NCI-H2029 treated with DMSO at 0.1 percent for 48 hours (cell line): Measurements from ENCODE around the gene PLA2G4F.

Experiments
- DNase-seq: peaks from one replicate; lab custom pipeline; 2025; lab: John Stamatoyannopoulos, UW

Gene PLA2G4F

DNA sequence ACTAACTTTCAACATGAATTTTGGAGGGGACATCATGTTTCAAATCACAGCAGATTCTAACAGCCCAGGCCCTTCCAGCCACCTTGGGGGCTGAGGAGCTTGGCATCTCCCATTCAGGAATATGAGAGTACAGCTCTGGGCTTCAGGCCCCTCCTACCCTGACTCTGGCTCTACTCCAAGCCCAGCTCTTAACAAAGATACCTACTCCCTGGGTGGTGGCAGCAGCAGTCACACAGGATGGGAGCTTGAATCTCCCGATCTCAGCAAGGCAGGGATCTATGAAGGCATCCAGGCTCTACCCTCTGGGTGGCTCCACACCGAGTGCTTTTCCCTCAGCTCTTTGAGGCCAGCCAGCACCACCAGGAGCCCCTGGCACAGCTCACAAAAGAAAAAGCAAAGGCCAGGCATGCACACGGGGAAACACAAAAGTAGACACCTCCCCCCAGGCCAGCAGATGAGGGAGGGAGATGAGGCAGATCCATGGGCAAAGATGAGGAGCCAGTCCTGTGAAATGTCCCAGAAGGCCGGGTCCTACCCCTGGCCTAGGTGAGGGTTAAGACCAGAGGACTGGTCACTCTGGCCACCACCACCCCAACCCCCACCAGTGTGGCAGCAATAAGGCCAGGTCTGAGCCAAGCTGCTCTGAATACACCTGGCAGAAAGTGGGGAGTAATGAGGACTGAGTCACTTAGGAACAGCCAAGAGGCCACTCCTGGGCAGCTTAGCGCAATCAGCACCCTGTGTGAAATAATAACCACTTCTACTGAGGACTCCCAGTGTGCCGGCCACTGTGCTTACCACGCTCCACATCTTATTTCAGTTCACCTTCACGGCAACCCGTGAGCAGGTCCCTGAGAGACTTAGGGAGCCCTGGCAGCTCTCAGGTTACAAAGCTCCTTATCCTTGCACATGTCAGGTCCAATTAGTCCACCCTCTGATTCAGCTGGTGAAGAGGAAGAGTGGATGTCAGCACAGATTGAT is 24.3 kb downstream of the PLA2G4F start:
- DNase-seq = no peak

DNA sequence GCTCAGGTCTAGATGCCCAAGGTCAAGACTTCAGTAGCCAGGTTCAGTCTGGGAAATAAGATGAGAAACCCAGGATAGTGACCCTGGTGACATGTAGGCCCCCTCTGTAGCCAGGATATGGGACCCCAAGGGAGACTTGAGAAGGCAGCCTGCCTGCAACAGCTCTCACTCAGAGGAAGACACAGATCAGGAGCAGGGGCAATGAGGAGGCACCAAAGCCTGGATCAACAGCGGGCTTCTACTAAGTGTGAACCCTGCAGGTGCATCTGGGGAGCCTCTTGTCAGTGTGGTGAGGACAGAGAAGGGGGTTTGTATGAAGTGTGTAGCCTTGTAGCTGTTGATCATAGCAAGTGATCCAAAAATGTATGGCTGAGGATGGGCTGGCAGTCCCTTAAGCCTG is 25.4 kb downstream of the PLA2G4F start:
- DNase-seq = no peak

- no peak for DNase-seq
Observed at GRCh38 chr15:42130246-42130986, 26.0 kb downstream of the PLA2G4F start.

GRCh38 chr15:42129364-42129763 is 27.1 kb downstream of the PLA2G4F start:
- no peak for DNase-seq

DNA sequence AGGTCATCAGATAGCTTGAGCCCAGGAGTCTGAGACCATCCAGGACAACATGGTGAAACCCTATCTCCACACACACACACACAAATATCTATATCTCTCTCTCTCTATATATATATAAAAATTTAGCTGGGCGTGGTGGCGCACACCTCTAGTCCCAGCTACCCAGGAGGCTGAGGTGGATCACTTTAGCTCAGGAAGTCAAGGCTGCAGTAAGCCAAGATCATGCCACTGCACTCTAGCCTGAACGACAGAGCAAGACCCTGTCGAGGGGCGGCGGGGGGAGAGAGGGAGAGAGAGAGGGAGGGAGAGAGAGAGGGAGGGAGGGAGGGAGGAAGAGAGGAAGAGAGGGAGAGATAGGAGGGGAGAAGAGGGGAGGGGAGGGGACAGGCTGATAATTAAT is 28.0 kb downstream of the PLA2G4F start:
- no peak for DNase-seq

GRCh38 chr15:42123546-42123945 is 32.9 kb downstream of the PLA2G4F start:
- DNase-seq = no peak

DNA sequence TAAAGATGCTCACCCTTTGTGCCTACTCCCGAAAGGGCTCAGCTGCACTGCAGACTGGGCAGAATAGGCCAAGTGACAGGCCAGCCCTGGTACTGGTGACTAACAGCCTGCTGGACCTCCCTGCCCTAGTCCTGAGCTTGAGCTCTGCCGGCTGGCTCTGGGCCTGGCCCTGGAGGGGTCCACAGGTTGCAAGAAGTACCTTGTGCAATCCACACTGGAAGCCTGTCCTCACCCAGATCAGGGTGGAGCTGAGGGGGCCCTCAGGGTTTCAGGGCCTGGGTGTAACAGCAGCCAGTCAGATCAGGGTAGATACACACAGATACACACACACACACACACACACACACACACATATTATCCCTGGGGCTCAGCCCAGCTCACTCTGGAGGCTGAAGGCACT is 34.8 kb downstream of the PLA2G4F start:
- no peak for DNase-seq

- no peak for DNase-seq
Observed at GRCh38 chr15:42121021-42121420, 35.4 kb downstream of the PLA2G4F start.

DNA sequence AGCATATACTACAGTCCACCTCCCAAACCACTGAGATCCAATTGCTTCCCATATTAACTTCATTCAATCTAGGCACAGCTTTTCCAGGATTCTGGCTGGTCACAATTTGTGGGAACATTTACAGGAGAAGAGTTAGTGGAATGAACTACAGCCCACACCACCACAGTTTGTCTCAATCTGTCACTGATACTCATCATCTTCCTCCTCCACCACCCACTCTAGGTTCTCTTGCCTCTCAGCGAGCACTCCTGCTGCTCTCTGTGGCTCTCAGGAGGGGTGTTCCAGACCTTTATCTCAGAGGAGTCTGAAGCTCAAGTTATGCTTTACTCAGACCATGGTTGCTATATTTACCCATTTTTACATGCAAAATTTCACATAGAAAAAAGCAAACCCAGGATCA is 36.2 kb downstream of the PLA2G4F start:
- DNase-seq = no peak

DNA sequence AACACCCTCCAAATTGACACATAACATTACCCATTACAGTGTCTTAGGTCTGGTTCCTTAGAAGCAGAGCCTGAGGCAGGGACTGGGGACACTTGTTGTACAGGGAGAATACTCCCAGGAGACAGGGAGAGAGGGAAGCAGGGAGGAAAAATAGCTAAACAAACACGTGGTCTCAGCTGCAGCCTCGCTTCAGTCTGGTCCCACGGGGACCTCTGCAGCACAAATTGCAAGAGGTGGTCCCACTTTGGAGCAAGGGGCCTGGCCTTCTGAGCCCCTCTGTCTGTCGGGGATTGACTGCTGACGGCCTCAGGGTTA is 37.0 kb downstream of the PLA2G4F start:
- DNase-seq = no peak

DNA sequence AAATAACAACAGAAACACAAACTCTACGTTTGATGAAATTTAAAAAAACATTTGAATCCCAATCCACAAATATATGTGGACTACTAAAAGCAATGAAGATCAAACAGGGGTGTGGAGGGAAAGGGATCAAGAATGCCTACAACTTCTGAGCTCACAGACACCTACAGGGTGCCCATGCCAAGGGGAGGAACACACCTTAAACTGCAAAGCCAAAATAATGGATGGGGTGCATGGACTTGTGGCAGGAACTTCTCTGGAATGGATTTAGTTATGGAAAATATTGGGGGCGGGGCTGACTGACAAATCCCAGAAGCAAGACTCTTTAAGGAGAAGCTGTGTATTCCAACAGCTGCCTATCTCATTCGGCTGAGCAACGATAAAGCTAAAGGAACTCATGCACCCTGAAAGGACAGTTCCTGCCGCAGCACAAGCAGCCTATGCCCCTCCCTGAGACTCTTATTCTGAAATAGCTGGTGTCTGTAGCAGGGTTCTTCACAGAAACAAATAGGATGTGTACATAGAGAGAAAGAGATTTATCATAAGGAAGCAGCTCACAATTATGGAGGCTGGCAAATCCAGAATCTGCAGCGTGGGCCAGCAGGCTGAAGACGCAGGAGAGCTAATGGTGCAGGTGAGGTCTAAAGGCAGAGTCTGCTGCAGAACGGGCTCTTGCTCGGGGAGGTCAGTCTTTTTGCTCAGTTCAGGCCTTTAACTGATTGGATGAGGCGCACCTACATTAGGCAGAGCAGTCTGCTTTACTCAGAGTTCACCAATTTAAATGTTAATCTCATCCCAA is 37.6 kb downstream of the PLA2G4F start:
- peak; percentile 31 for DNase-seq

DNA sequence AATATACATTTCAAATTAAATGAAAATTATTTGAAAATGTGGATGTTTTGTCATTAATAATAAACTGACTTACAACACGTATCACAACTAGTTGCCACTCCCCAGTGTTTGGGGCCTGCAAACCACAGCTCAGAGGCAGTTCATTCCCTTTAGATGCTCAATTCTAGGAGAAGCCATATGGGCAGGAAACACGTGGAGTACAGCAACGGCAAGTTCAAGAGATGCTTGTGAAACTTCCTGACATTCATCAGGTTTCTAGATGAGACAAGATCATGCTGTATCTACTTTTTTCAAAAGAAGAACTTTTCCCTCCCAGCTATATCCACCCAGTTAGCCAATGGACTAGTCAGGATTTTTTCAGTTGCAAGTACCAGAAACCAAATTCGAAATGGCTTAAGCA is 44.5 kb downstream of the PLA2G4F start:
- DNase-seq = no peak

- DNase-seq = peak; percentile 16
Observed at GRCh38 chr15:42110367-42110766, 46.1 kb downstream of the PLA2G4F start.

GRCh38 chr15:42108806-42109205 is 47.6 kb downstream of the PLA2G4F start:
- DNase-seq = no peak

DNA sequence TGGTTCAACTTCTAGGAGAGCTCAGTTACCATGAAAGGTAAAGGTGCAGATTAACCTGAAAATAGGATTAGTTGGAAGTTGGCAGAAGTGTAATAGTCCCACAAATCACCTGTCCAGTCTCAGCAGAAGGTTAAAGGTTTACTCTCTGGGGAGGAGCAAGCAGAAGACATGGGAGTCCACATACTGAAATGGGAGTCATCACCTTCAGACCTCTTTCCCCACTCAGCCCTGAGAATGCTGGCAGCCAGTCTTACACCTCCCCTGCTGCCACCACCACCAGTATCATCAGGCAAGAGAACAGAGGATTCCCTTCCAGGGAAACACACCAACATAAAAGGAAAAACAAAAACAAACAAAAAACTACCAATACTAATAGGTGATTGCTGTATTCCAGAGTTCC is 48.2 kb downstream of the PLA2G4F start:
- no peak for DNase-seq

DNA sequence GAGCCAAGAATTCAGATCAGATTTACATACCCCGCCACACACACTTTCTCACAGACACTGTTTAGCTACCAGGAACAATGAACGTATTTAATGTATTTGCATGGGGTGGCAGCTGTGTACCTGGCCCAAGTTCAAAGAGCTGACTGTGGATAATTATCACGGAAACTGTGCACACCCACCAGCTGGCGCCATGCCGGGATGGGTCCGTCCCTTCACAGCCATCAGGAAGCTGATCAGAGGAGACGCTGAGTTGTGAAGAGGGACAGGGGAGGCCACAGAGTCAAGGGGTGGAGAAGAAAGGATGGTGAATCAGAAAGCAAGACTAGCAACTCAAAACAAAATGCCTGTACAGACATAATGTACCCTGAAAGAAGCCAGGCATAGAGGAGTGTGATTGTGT is 49.0 kb downstream of the PLA2G4F start:
- peak; percentile 40 for DNase-seq

DNA sequence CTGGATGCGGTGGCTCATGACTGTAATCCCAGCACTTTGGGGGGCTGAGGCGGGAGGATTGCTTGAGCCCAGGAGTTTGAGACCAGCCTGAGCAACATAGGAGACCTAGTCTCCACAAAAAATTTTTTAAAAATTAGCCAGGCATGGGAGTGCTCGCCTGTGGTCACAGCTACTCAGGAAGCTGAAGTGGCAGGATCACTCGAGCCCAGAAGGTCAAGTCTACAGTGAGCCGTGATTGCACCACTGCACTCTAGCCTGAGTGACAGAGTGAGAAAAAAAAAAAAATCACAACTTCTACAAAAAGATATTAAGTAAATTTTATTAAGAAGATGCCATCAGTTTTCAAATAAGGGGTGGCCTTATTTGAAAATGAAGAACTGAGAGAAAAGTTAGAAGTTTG is 50.1 kb downstream of the PLA2G4F start:
- no peak for DNase-seq

GRCh38 chr15:42104095-42104891 is 52.1 kb downstream of the PLA2G4F start:
- no peak for DNase-seq

- DNase-seq = no peak
Observed at GRCh38 chr15:42102646-42103235, 53.7 kb downstream of the PLA2G4F start.

- no peak for DNase-seq
Observed at GRCh38 chr15:42101861-42102260, 54.6 kb downstream of the PLA2G4F start.
